SK-N-SH treated with all-trans-retinoic acid at 6 μM for 48 hours (cell line): ENCODE data around the gene EMX1.

Experiments
- BACH2 ChIP-seq: fragments of 250-450 bp; sonication (Bioruptor Pico); IDR thresholded peaks from 2 replicates; pipeline ENCODE4 v1.9.0; 2021; ENCODE audit warnings: mild to moderate bottlenecking, borderline replicate concordance
- CSDC2 ChIP-seq: fragments of 250-450 bp; sonication (Bioruptor Pico); IDR thresholded peaks from 2 replicates; pipeline ENCODE4 v1.5.0; 2020; ENCODE audit warnings: mild to moderate bottlenecking, moderate library complexity
- ESRRG ChIP-seq: fragments of 250-450 bp; sonication (Bioruptor Pico); IDR thresholded peaks from 2 replicates; pipeline ENCODE4 v1.6.1; 2021; ENCODE audit warnings: mild to moderate bottlenecking
- OSR1 ChIP-seq: fragments of 250-450 bp; sonication (Bioruptor Pico); IDR thresholded peaks from 2 replicates; pipeline ENCODE4 v1.8.0; 2022; ENCODE audit warnings: moderate library complexity, mild to moderate bottlenecking, inconsistent platforms
- PATZ1 ChIP-seq: fragments of 250-450 bp; sonication (Bioruptor Pico); IDR thresholded peaks from 2 replicates; pipeline ENCODE4 v1.8.0; 2020; ENCODE audit warnings: mild to moderate bottlenecking, moderate library complexity, borderline replicate concordance
- TSHZ2 ChIP-seq: fragments of 250-450 bp; sonication (Bioruptor Pico); IDR thresholded peaks from 2 replicates; pipeline ENCODE4 v1.5.0; 2020; ENCODE audit warnings: mild to moderate bottlenecking, moderate library complexity
- ZFP30 ChIP-seq: fragments of 450-650 bp; formaldehyde crosslinking; IDR thresholded peaks from 2 replicates; pipeline ENCODE4 v1.5.0; 2022; ENCODE audit warnings: mild to moderate bottlenecking, moderate library complexity

GRCh38 chr2:72947952-72948830 is 30.9 kb downstream of the EMX1 start:
- TF ChIP-seq PATZ1 (CRISPR knock-in tag) (no peak), ZFP30 (CRISPR knock-in tag) (no peak), TSHZ2 (CRISPR knock-in tag) (no peak), BACH2 (CRISPR knock-in tag) (no peak), ESRRG (no peak), CSDC2 (CRISPR knock-in tag) (no peak), OSR1 (CRISPR knock-in tag) (no peak)
